IMR-90 (cell line): ENCODE results near the gene DNAH3. TPM values are rescaled to one million over a fixed set of nuclear protein-coding genes. Genes with fewer than 3 reads are reported as not detected.

Experiments used
- ATAC-seq: fragments of 200-7000 bp; cut with Tn5 transposase; 2 replicates; pipeline ENCODE4 v1.9.1; 2020; ENCODE audit warnings: low read depth, mild to moderate bottlenecking, moderate library complexity
- BruUV-seq: library from RNA; stranded (reverse); fragments of 400-500 nt; replicated peaks from 2 replicates; lab custom pipeline; 2021; lab: Mats Ljungman, UMichigan
- CTCF ChIA-PET: fragments of 300-600 bp; formaldehyde crosslinking; extraction: SDS; loops from one replicate; lab custom pipeline; 2021; ENCODE audit warnings: antibody characterized with exemption; lab: Yijun Ruan, JAX
- POLR2A ChIA-PET: fragments of 300-600 bp; sonication (Branson Sonifier 250); formaldehyde crosslinking; loops from one replicate; lab custom pipeline; 2022; ENCODE audit warnings: antibody characterized with exemption; ENCODE audit not compliant: unreplicated experiment; lab: Charles Lee
- DNase-seq: peaks from one replicate; pipeline ENCODE4 v3.0.0; 2013
- H2AFZ ChIP-seq: replicated peaks from 2 replicates; pipeline ENCODE3; 2013; ENCODE audit warnings: low read length, mild to moderate bottlenecking; ENCODE audit not compliant: poor library complexity
- H2AK5ac ChIP-seq: 2 replicates; pipeline ENCODE4 v1.6.1; 2013; ENCODE audit warnings: low read depth, low read length, inconsistent platforms
- H2AK9ac ChIP-seq: replicated peaks from 2 replicates; pipeline ENCODE3; 2013; ENCODE audit warnings: mild to moderate bottlenecking, low read depth, low read length, moderate library complexity; ENCODE audit not compliant: poor library complexity
- H2BK120ac ChIP-seq: 2 replicates; pipeline ENCODE4 v1.6.1; 2013; ENCODE audit warnings: low read depth, low read length, inconsistent platforms
- H2BK15ac ChIP-seq: 3 replicates; pipeline ENCODE4 v1.6.1; 2013; ENCODE audit warnings: low read depth, low read length, inconsistent platforms
- H2BK20ac ChIP-seq: 2 replicates; pipeline ENCODE4 v1.6.1; 2013; ENCODE audit warnings: low read depth, mild to moderate bottlenecking, inconsistent platforms, low read length, moderate library complexity
- H2BK5ac ChIP-seq: 2 replicates; pipeline ENCODE4 v1.6.1; 2013; ENCODE audit warnings: mild to moderate bottlenecking, low read depth, low read length, inconsistent platforms; ENCODE audit not compliant: poor library complexity, severe bottlenecking
- H3K14ac ChIP-seq: replicated peaks from 2 replicates; pipeline ENCODE4 v1.6.1; 2013; ENCODE audit warnings: low read depth, low read length, inconsistent platforms
- H3K18ac ChIP-seq: 2 replicates; pipeline ENCODE4 v1.6.1; 2013; ENCODE audit warnings: low read depth, low read length, control low read depth
- H3K23ac ChIP-seq: 2 replicates; pipeline ENCODE4 v1.6.1; 2013; ENCODE audit warnings: low read depth, low read length, inconsistent platforms
- H3K27ac ChIP-seq: 2 replicates; pipeline ENCODE4 v1.5.1; 2013; ENCODE audit warnings: mild to moderate bottlenecking, control low read depth, low read length; ENCODE audit not compliant: insufficient read depth
- H3K27me3 ChIP-seq: 2 replicates; pipeline ENCODE4 v1.6.1; 2013; ENCODE audit warnings: low read length; ENCODE audit not compliant: control insufficient read depth, insufficient read depth
- H3K36me3 ChIP-seq: 2 replicates; pipeline ENCODE4 v1.6.1; 2013; ENCODE audit warnings: low read length, mixed read lengths; ENCODE audit not compliant: control insufficient read depth, insufficient read depth
- H3K4ac ChIP-seq: 2 replicates; pipeline ENCODE4 v1.6.1; 2013; ENCODE audit warnings: low read depth, low read length, inconsistent platforms
- H3K4me1 ChIP-seq: 2 replicates; pipeline ENCODE4 v1.6.1; 2013; ENCODE audit warnings: low read length, mixed read lengths; ENCODE audit not compliant: control insufficient read depth, insufficient read depth
- H3K4me2 ChIP-seq: 2 replicates; pipeline ENCODE4 v1.6.1; 2013; ENCODE audit warnings: low read depth, mild to moderate bottlenecking, control low read depth, low read length, moderate library complexity
- H3K4me3 ChIP-seq: 2 replicates; pipeline ENCODE4 v1.5.1; 2013; ENCODE audit warnings: low read depth, mild to moderate bottlenecking, control low read depth, low read length, moderate library complexity; ENCODE audit not compliant: insufficient read depth
- H3K56ac ChIP-seq: 2 replicates; pipeline ENCODE4 v1.6.1; 2013; ENCODE audit warnings: low read length, inconsistent platforms; ENCODE audit not compliant: insufficient read depth; ENCODE audit errors: extremely low read depth
- H3K79me1 ChIP-seq, 2 experiments: 2 replicates each; pipeline ENCODE4 v1.6.1; 2013; ENCODE audit warnings: low read length in 2 of 2, inconsistent platforms in 1 of 2, low read depth in 1 of 2
- H3K9ac ChIP-seq: 2 replicates; pipeline ENCODE4 v1.6.1; 2013; ENCODE audit warnings: low read depth, low read length, control low read depth
- H3K9me1 ChIP-seq: 2 replicates; pipeline ENCODE4 v1.6.1; 2013; ENCODE audit warnings: low read length, inconsistent platforms; ENCODE audit not compliant: insufficient read depth
- H3K9me3 ChIP-seq: 2 replicates; pipeline ENCODE4 v1.6.1; 2013; ENCODE audit warnings: low read length; ENCODE audit not compliant: control insufficient read depth, insufficient read depth
- H4K20me1 ChIP-seq: 2 replicates; pipeline ENCODE4 v1.6.1; 2013; ENCODE audit warnings: low read length, inconsistent platforms; ENCODE audit not compliant: insufficient read depth
- H4K5ac ChIP-seq: 2 replicates; pipeline ENCODE4 v1.6.1; 2013; ENCODE audit warnings: mild to moderate bottlenecking, low read depth, low read length, control low read depth
- H4K8ac ChIP-seq, 2 experiments: 2 replicates each; pipeline ENCODE4 v1.6.1; 2013; ENCODE audit warnings: low read depth in 2 of 2, low read length in 2 of 2, control low read depth in 1 of 2, inconsistent platforms in 1 of 2
- H4K91ac ChIP-seq: 2 replicates; pipeline ENCODE4 v1.6.1; 2013; ENCODE audit warnings: low read depth, low read length, inconsistent platforms; ENCODE audit not compliant: insufficient read depth
- CEBPB ChIP-seq: IDR thresholded peaks from 2 replicates; pipeline ENCODE4 v1.6.1; 2012; ENCODE audit warnings: low read depth, low read length, improper control_type of control experiment
- CTCF ChIP-seq: conservative IDR thresholded peaks from 2 replicates; pipeline ENCODE4 v1.5.1; 2012; ENCODE audit warnings: mild to moderate bottlenecking, low read depth, low read length, improper control_type of control experiment
- ELK1 ChIP-seq: fragments of 150-350 bp; IDR thresholded peaks from 2 replicates; pipeline ENCODE4 v1.6.1; 2016; ENCODE audit warnings: low read depth, mild to moderate bottlenecking, low read length, moderate library complexity, borderline replicate concordance
- FOS ChIP-seq: fragments of 150-350 bp; IDR thresholded peaks from 2 replicates; pipeline ENCODE4 v1.6.1; 2016; ENCODE audit warnings: low read depth, low read length
- MAFK ChIP-seq: IDR thresholded peaks from 2 replicates; pipeline ENCODE4 v1.6.1; 2012; ENCODE audit warnings: low read depth, low read length, improper control_type of control experiment
- POLR2A ChIP-seq: IDR thresholded peaks from 2 replicates; pipeline ENCODE4 v1.6.1; 2012; ENCODE audit warnings: mild to moderate bottlenecking, low read depth, low read length
- RAD21 ChIP-seq: IDR thresholded peaks from 2 replicates; pipeline ENCODE4 v1.6.1; 2012; ENCODE audit warnings: low read length, improper control_type of control experiment
- RFX5 ChIP-seq: IDR thresholded peaks from 2 replicates; pipeline ENCODE4 v1.8.0; 2012; ENCODE audit warnings: low read depth, mild to moderate bottlenecking, low read length, moderate library complexity
- USF2 ChIP-seq: fragments of 150-350 bp; IDR thresholded peaks from 2 replicates; pipeline ENCODE4 v1.6.1; 2017; ENCODE audit warnings: mild to moderate bottlenecking, antibody characterized with exemption, low read length, low read depth
- WGBS, 2 experiments: methylation state at CpG; one replicate each; pipeline versions ENCODE4 v1.1.5 to v1.1.7; 2013; ENCODE audit warnings: missing lambda C conversion rate in 2 of 2; ENCODE audit not compliant: insufficient read length in 1 of 2; ENCODE audit errors: extremely low coverage in 2 of 2; 5-methylcytosine and 5-hydroxymethylcytosine counted together
- dilution Hi-C: fragments of 300-500 bp; cut with HindIII; formaldehyde crosslinking; loops from one replicate; pipeline ENCODE4 v1.14.3; 2018; ENCODE audit warnings: low sequenced_read_pairs; ENCODE audit not compliant: unreplicated experiment
- in situ Hi-C: fragments of 300-500 bp; cut with MboI; formaldehyde crosslinking; loops from 3 replicates; pipeline ENCODE4 v1.14.3; 2019; ENCODE audit warnings: low sequenced_read_pairs, inconsistent platforms, mixed read lengths
- intact Hi-C: fragments of 100-400 bp; cut with micrococcal nuclease; formaldehyde crosslinking; loops from 2 replicates; pipeline ENCODE4 v1.10.0; 2022
- polyA plus RNA-seq, 3 experiments: library from polyadenylated mRNA; depleted of rRNA; stranded (reverse); fragments of >200 nt; gene quantifications; 2 replicates each; pipeline ENCODE4 v1.2.3, GENCODE V29; 2012; ENCODE audit warnings: low replicate concordance in 1 of 3
- total RNA-seq: library from RNA; depleted of rRNA; stranded (reverse); fragments of >200 nt; gene quantifications from 2 replicates; pipeline ENCODE4 v1.2.3, GENCODE V29; 2012

The DNAH3 gene
- total and polyA plus RNA-seq, 2 of the 4 experiments (the other 2 are of a cell fraction): not detected

GRCh38 chr16:20905576-20905975 lies 245.1 kb downstream of the DNAH3 start:
- Histone ChIP-seq H4K20me1 (no peaks in the 10 kb centered on the region), H2BK120ac (peak overlapping the region; percentile 99), H3K4ac (peak overlapping the region; percentile 98), H4K8ac (peak overlapping the region; percentile 64 to 88), H3K79me1 (peaks cover 36 to 79% of the 10 kb centered on the region in 2 experiments), H4K91ac (peak overlapping the region; percentile 97), H3K4me2 (peak overlapping the region; percentile 66; the same call in 1 of the 2 replicates), H3K4me1 (peaks cover 20% of the 10 kb centered on the region), H2BK20ac (peak overlapping the region; percentile 98), H2BK5ac (peak overlapping the region; percentile 94), H3K23ac (peak overlapping the region; percentile 85), H3K56ac (peak overlapping the region; percentile 79; the same call in 1 of the 2 replicates), H3K9me3 (no peaks in the 10 kb centered on the region), H2AFZ (no peak overlapping the region), H3K4me3 (no peak overlapping the region), H3K18ac (peak overlapping the region; percentile 95), H2AK9ac (peak overlapping the region; percentile 95), H3K14ac (peak overlapping the region; percentile 93), H2AK5ac (peak overlapping the region; percentile 98), H3K36me3 (no peaks in the 10 kb centered on the region), H3K27me3 (no peaks in the 10 kb centered on the region), H3K9ac (no peak overlapping the region), H2BK15ac (peak overlapping the region; percentile 91; the same call in 2 of the 3 replicates), H3K9me1 (peaks cover 29% of the 10 kb centered on the region), H3K27ac (peak overlapping the region; percentile 96), H4K5ac (peak overlapping the region; percentile 94)
- TF ChIP-seq CTCF (no peak), USF2 (no peak), ELK1 (no peak), RFX5 (no peak), FOS (no peak), MAFK (no peak), RAD21 (no peak), CEBPB (peak; percentile 26; the same call in 1 of the 2 replicates), POLR2A (no peak)
- no TSS peak for BruUV-seq
- in situ Hi-C loops (no loop called here), dilution Hi-C loops (no loop called here), intact Hi-C loops (no loop called here)
- CTCF ChIA-PET: interaction anchor here (0.6 kb wide), 1 partner anchor 251 kb away, joined by 3 read pairs; no protein-coding TSS in a partner anchor
- ATAC-seq: no peak
- POLR2A ChIA-PET: no interaction called here
- DNase-seq: peak; percentile 16
- WGBS, 2 experiments: no CpG with 5 or more reads among the region's 3 CpGs
